ENCODE data around the gene GLRX5.

- TF ChIP-seq CTCF (IDR thresholded peaks at IDR 0.05) = no peak
- TF ChIP-seq ZFX (IDR thresholded peaks at IDR 0.05; ENCODE audit: borderline replicate concordance) = no peak
Observed at GRCh38 chr14:95559203-95559602, 24.4 kb downstream of the GLRX5 start.

Data from 22Rv1 (cell line).